Activated T-helper 2 cell treated with anti-CD3 and anti-CD28 coated beads, Interferon-gamma antibody, Interleukin-2, Interleukin-4, amounts not matched to agents 10 μg/mL and 5 μg/mL and 100 μg/mL, durations not matched to agents 14 hours and 24 hours and 36 hours (primary cell): ENCODE results near the gene ZNF341. TPM values are rescaled to one million over a fixed set of nuclear protein-coding genes. Genes with fewer than 3 reads are reported as not detected.

Experiments
- DNase-seq: peaks from one replicate; pipeline ENCODE4 v3.0.0; 2021; ENCODE audit warnings: low spot score
- H3K27ac Mint-ChIP-seq: one replicate; pipeline ENCODE4 v1.8.0; 2021; ENCODE audit warnings: mixed read lengths
- H3K27me3 Mint-ChIP-seq: one replicate; pipeline ENCODE4 v1.8.0; 2021; ENCODE audit warnings: low read depth, mixed read lengths
- H3K36me3 Mint-ChIP-seq: one replicate; pipeline ENCODE4 v1.8.0; 2021; ENCODE audit warnings: low read depth, mixed read lengths
- H3K4me1 Mint-ChIP-seq: one replicate; pipeline ENCODE4 v1.8.0; 2021; ENCODE audit warnings: low read depth, mixed read lengths
- H3K4me3 Mint-ChIP-seq: one replicate; pipeline ENCODE4 v1.8.0; 2021; ENCODE audit warnings: low read depth, mild to moderate bottlenecking, moderate library complexity, mixed read lengths
- H3K9me3 Mint-ChIP-seq: one replicate; pipeline ENCODE4 v1.8.0; 2021; ENCODE audit warnings: mixed read lengths
- intact Hi-C: fragments of 100-400 bp; cut with micrococcal nuclease; formaldehyde crosslinking; loops from one replicate; pipeline ENCODE4 v1.15.1; 2023
- total RNA-seq: library from RNA; stranded (reverse); gene quantifications from 2 replicates; pipeline ENCODE4 v1.2.3, GENCODE V29; 2022

The ZNF341 gene
- total RNA-seq, 1 donor from 2014 or later = 7.0 TPM

- Mint-ChIP-seq H3K4me3 (no peak overlapping the region), H3K4me1 (peaks cover 52% of the 10 kb centered on the region), H3K36me3 (peaks cover 50% of the 10 kb centered on the region), H3K27me3 (no peaks in the 10 kb centered on the region), H3K27ac (no peak overlapping the region), H3K9me3 (no peaks in the 10 kb centered on the region)
- no peak for DNase-seq
- intact Hi-C loops = no loop called here
Measured at GRCh38 chr20:33821270-33821836, 89.6 kb downstream of the ZNF341 start.

- peaks cover 42% of the 10 kb centered on the region for H3K36me3 Mint-ChIP-seq
- no peak overlapping the region for H3K4me3 Mint-ChIP-seq
- no peak overlapping the region for H3K27ac Mint-ChIP-seq
- H3K4me1 Mint-ChIP-seq = peaks cover 53% of the 10 kb centered on the region
- no peaks in the 10 kb centered on the region for H3K27me3 Mint-ChIP-seq
- intact Hi-C loops = no loop called here
- no peaks in the 10 kb centered on the region for H3K9me3 Mint-ChIP-seq
- no peak for DNase-seq
Measured at GRCh38 chr20:33822423-33822822, 90.6 kb downstream of the ZNF341 start.

- no peak for DNase-seq
- intact Hi-C loops = no loop called here
- peaks cover 36% of the 10 kb centered on the region for H3K36me3 Mint-ChIP-seq
- peaks cover 50% of the 10 kb centered on the region for H3K4me1 Mint-ChIP-seq
- no peaks in the 10 kb centered on the region for H3K9me3 Mint-ChIP-seq
- H3K27ac Mint-ChIP-seq = no peak overlapping the region
- H3K27me3 Mint-ChIP-seq = no peaks in the 10 kb centered on the region
- H3K4me3 Mint-ChIP-seq = no peak overlapping the region
Measured at GRCh38 chr20:33822991-33823390, 91.2 kb downstream of the ZNF341 start.

GRCh38 chr20:33824852-33825251 lies 93.1 kb downstream of the ZNF341 start:
- DNase-seq = no peak
- H3K36me3 Mint-ChIP-seq = peaks cover 28% of the 10 kb centered on the region
- H3K4me1 Mint-ChIP-seq = peaks cover 55% of the 10 kb centered on the region
- no peaks in the 10 kb centered on the region for H3K27me3 Mint-ChIP-seq
- no peak overlapping the region for H3K4me3 Mint-ChIP-seq
- H3K9me3 Mint-ChIP-seq = no peaks in the 10 kb centered on the region
- intact Hi-C loops = no loop called here
- no peak overlapping the region for H3K27ac Mint-ChIP-seq

- Mint-ChIP-seq H3K27ac (no peak overlapping the region), H3K4me1 (peaks cover 52% of the 10 kb centered on the region), H3K4me3 (no peak overlapping the region), H3K9me3 (no peaks in the 10 kb centered on the region), H3K36me3 (peaks cover 26% of the 10 kb centered on the region), H3K27me3 (no peaks in the 10 kb centered on the region)
- no peak for DNase-seq
- intact Hi-C loops = no loop called here
Measured at GRCh38 chr20:33825340-33826269, 93.8 kb downstream of the ZNF341 start.

GRCh38 chr20:33826270-33826897 lies 94.6 kb downstream of the ZNF341 start:
- intact Hi-C loops = no loop called here
- no peak overlapping the region for H3K4me3 Mint-ChIP-seq
- H3K27me3 Mint-ChIP-seq = no peaks in the 10 kb centered on the region
- peaks cover 51% of the 10 kb centered on the region for H3K4me1 Mint-ChIP-seq
- no peaks in the 10 kb centered on the region for H3K9me3 Mint-ChIP-seq
- no peak overlapping the region for H3K27ac Mint-ChIP-seq
- H3K36me3 Mint-ChIP-seq = peaks cover 26% of the 10 kb centered on the region
- DNase-seq = no peak

GRCh38 chr20:33827109-33827508 lies 95.3 kb downstream of the ZNF341 start:
- intact Hi-C loops = no loop called here
- peaks cover 49% of the 10 kb centered on the region for H3K4me1 Mint-ChIP-seq

GRCh38 chr20:33827634-33828325 lies 96.0 kb downstream of the ZNF341 start:
- H3K4me1 Mint-ChIP-seq = peaks cover 47% of the 10 kb centered on the region
- DNase-seq = no peak
- no peaks in the 10 kb centered on the region for H3K27me3 Mint-ChIP-seq
- no peaks in the 10 kb centered on the region for H3K9me3 Mint-ChIP-seq
- intact Hi-C loops = no loop called here
- no peak overlapping the region for H3K4me3 Mint-ChIP-seq
- H3K36me3 Mint-ChIP-seq = peaks cover 34% of the 10 kb centered on the region
- H3K27ac Mint-ChIP-seq = no peak overlapping the region

More at GRCh38 chr20:33827109-33827508, 95.3 kb downstream of the ZNF341 start:
- Mint-ChIP-seq H3K9me3 (no peaks in the 10 kb centered on the region), H3K27ac (no peak overlapping the region), H3K27me3 (no peaks in the 10 kb centered on the region), H3K4me3 (no peak overlapping the region), H3K36me3 (peaks cover 33% of the 10 kb centered on the region)
- no peak for DNase-seq

- no peak overlapping the region for H3K27ac Mint-ChIP-seq
- no peak for DNase-seq
- H3K27me3 Mint-ChIP-seq = no peaks in the 10 kb centered on the region
- intact Hi-C loops = no loop called here
- H3K9me3 Mint-ChIP-seq = no peaks in the 10 kb centered on the region
- H3K4me3 Mint-ChIP-seq = no peak overlapping the region
- H3K4me1 Mint-ChIP-seq = peaks cover 44% of the 10 kb centered on the region
- peaks cover 36% of the 10 kb centered on the region for H3K36me3 Mint-ChIP-seq
Measured at GRCh38 chr20:33828326-33828844, 96.6 kb downstream of the ZNF341 start.

GRCh38 chr20:33828967-33829560 lies 97.3 kb downstream of the ZNF341 start:
- peaks cover 44% of the 10 kb centered on the region for H3K4me1 Mint-ChIP-seq
- no peak for DNase-seq
- intact Hi-C loops = no loop called here
- H3K4me3 Mint-ChIP-seq = no peak overlapping the region
- no peaks in the 10 kb centered on the region for H3K27me3 Mint-ChIP-seq
- peaks cover 39% of the 10 kb centered on the region for H3K36me3 Mint-ChIP-seq
- H3K9me3 Mint-ChIP-seq = no peaks in the 10 kb centered on the region
- no peak overlapping the region for H3K27ac Mint-ChIP-seq

GRCh38 chr20:33829636-33830035 lies 97.8 kb downstream of the ZNF341 start:
- no peak for DNase-seq
- Mint-ChIP-seq H3K27me3 (no peaks in the 10 kb centered on the region), H3K27ac (no peak overlapping the region), H3K4me3 (no peak overlapping the region), H3K4me1 (peaks cover 40% of the 10 kb centered on the region), H3K36me3 (peaks cover 36% of the 10 kb centered on the region), H3K9me3 (no peaks in the 10 kb centered on the region)
- intact Hi-C loops = no loop called here

- Mint-ChIP-seq H3K4me3 (no peak overlapping the region), H3K4me1 (peaks cover 34% of the 10 kb centered on the region), H3K27me3 (no peaks in the 10 kb centered on the region), H3K36me3 (peaks cover 38% of the 10 kb centered on the region), H3K27ac (peak overlapping the region; percentile 5), H3K9me3 (no peaks in the 10 kb centered on the region)
- intact Hi-C loops = no loop called here
- no peak for DNase-seq
Measured at GRCh38 chr20:33830371-33830770, 98.6 kb downstream of the ZNF341 start.
